Measurements from ENCODE around the gene TLR2.

DNA sequence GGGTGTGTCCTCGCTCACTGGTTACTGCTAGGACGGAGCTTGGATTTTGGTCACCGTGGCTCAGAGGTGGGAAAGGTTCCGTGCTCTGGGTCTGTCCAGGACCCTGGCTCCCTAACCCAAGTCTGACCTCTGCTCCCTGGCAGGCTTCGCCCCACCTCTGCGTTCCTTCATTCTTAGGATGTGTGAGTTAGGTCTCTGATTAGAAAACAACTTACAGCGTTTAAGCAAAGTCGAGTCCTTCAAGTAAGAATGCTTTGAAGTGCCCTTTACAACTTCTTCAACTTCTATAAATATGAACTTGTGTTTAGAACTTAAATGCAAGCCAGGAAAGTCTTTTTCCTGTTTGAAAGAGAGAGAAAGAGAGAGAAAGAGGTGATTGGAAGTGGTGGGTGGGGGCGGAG is 891 bp downstream of the TLR2 start:
- TF ChIP-seq EP300 (IDR thresholded peaks at IDR 0.05), result no peak
- TF ChIP-seq, protein P1, sequence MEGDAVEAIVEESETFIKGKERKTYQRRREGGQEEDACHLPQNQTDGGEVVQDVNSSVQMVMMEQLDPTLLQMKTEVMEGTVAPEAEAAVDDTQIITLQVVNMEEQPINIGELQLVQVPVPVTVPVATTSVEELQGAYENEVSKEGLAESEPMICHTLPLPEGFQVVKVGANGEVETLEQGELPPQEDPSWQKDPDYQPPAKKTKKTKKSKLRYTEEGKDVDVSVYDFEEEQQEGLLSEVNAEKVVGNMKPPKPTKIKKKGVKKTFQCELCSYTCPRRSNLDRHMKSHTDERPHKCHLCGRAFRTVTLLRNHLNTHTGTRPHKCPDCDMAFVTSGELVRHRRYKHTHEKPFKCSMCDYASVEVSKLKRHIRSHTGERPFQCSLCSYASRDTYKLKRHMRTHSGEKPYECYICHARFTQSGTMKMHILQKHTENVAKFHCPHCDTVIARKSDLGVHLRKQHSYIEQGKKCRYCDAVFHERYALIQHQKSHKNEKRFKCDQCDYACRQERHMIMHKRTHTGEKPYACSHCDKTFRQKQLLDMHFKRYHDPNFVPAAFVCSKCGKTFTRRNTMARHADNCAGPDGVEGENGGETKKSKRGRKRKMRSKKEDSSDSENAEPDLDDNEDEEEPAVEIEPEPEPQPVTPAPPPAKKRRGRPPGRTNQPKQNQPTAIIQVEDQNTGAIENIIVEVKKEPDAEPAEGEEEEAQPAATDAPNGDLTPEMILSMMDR (IDR thresholded peaks at IDR 0.05), result no peak
